GM23338 (cell line): ENCODE results near the gene SSH2.

Experiments
- CREB1 ChIP-seq: fragments of 250-450 bp; sonication (Bioruptor Pico); IDR thresholded peaks from 2 replicates; pipeline ENCODE4 v1.5.0; 2020; ENCODE audit warnings: low read depth, mild to moderate bottlenecking, moderate library complexity
- CTCF ChIP-seq, 2 experiments: fragments of 200-600 bp in 1 of 2; sonication (generic) in 1 of 2; conservative IDR thresholded peaks; 2 replicates each; pipeline versions ENCODE4 v1.5.1 to v1.6.1; 2016 to 2017; ENCODE audit warnings: antibody characterized with exemption in 2 of 2, low read depth in 2 of 2, mild to moderate bottlenecking in 2 of 2, moderate library complexity in 1 of 2
- ETS1 ChIP-seq: IDR thresholded peaks from 2 replicates; pipeline ENCODE4 v1.6.1; 2016; ENCODE audit warnings: antibody characterized with exemption
- EZH2 ChIP-seq: fragments of 200-600 bp; sonication (generic); IDR thresholded peaks from one replicate; pipeline ENCODE4 v1.8.0; 2017; ENCODE audit warnings: antibody characterized with exemption, mild to moderate bottlenecking, low read depth; ENCODE audit not compliant: unreplicated experiment
- EZH2phosphoT487 ChIP-seq: fragments of 200-600 bp; sonication (generic); IDR thresholded peaks from one replicate; pipeline ENCODE4 v1.8.1; 2018; ENCODE audit warnings: antibody characterized with exemption; ENCODE audit not compliant: unreplicated experiment
- JUNB ChIP-seq: IDR thresholded peaks from one replicate; pipeline ENCODE4 v1.6.1; 2016; ENCODE audit warnings: antibody characterized with exemption; ENCODE audit not compliant: unreplicated experiment
- NANOG ChIP-seq: IDR thresholded peaks from 2 replicates; pipeline ENCODE4 v1.6.1; 2016; ENCODE audit warnings: antibody characterized with exemption, borderline replicate concordance
- POLR2AphosphoS5 ChIP-seq: IDR thresholded peaks from 2 replicates; pipeline ENCODE4 v1.6.1; 2016; ENCODE audit warnings: antibody characterized with exemption, low read depth
- REST ChIP-seq: IDR thresholded peaks from one replicate; pipeline ENCODE4 v1.6.1; 2018; ENCODE audit warnings: antibody characterized with exemption; ENCODE audit not compliant: unreplicated experiment
- STAT1 ChIP-seq: IDR thresholded peaks from one replicate; pipeline ENCODE4 v1.6.1; 2016; ENCODE audit warnings: antibody characterized with exemption; ENCODE audit not compliant: unreplicated experiment
- ZNF114 ChIP-seq: fragments of 250-450 bp; sonication (Bioruptor Pico); IDR thresholded peaks from 2 replicates; pipeline ENCODE4 v1.5.0; 2020; ENCODE audit warnings: mild to moderate bottlenecking, moderate library complexity
- ZNF331 ChIP-seq: fragments of 250-450 bp; sonication (Bioruptor Pico); IDR thresholded peaks from 2 replicates; pipeline ENCODE4 v1.5.0; 2020; ENCODE audit warnings: low read depth, mild to moderate bottlenecking, moderate library complexity
- ZNF462 ChIP-seq: fragments of 250-450 bp; sonication (Bioruptor Pico); IDR thresholded peaks from 2 replicates; pipeline ENCODE4 v1.5.0; 2020; ENCODE audit warnings: mild to moderate bottlenecking, moderate library complexity

- TF ChIP-seq CTCF (conservative IDR thresholded peaks at IDR 0.05; ENCODE audit: low read depth in 2 of 2) (no peak), CREB1 (CRISPR knock-in tag) (no peak), EZH2phosphoT487 (no peak), POLR2AphosphoS5 (no peak), REST (no peak), EZH2 (no peak), JUNB (no peak), NANOG (no peak), ETS1 (no peak), ZNF114 (no peak), STAT1 (no peak), ZNF462 (CRISPR knock-in tag) (no peak), ZNF331 (CRISPR knock-in tag) (no peak)
Observed at GRCh38 chr17:29764748-29765147, 165.3 kb downstream of the SSH2 start.
